DMS114 treated with DMSO at 0.1 percent for 48 hours (cell line): ENCODE data around the gene CELSR2.

Source experiments
- DNase-seq: peaks from one replicate; lab custom pipeline; 2025; ENCODE audit not compliant: unreplicated experiment; lab: John Stamatoyannopoulos, UW

Gene CELSR2

GRCh38 chr1:109263597-109264378 lies 14.4 kb downstream of the CELSR2 start:
- DNase-seq = peak; percentile 54

GRCh38 chr1:109264379-109264755 lies 15.0 kb downstream of the CELSR2 start:
- no peak for DNase-seq

GRCh38 chr1:109265016-109265415 lies 15.7 kb downstream of the CELSR2 start:
- DNase-seq = no peak

- DNase-seq = no peak
Measured at GRCh38 chr1:109265741-109266330, 16.5 kb downstream of the CELSR2 start.

- no peak for DNase-seq
Measured at GRCh38 chr1:109266965-109267364, 17.6 kb downstream of the CELSR2 start.

- DNase-seq = no peak
Measured at GRCh38 chr1:109267743-109268300, 18.5 kb downstream of the CELSR2 start.

GRCh38 chr1:109268431-109269211 lies 19.3 kb downstream of the CELSR2 start:
- no peak for DNase-seq

GRCh38 chr1:109269212-109269980 lies 20.1 kb downstream of the CELSR2 start:
- no peak for DNase-seq

GRCh38 chr1:109269981-109270622 lies 20.8 kb downstream of the CELSR2 start:
- no peak for DNase-seq

- DNase-seq = no peak
Measured at GRCh38 chr1:109270623-109271317, 21.4 kb downstream of the CELSR2 start.

- DNase-seq = no peak
Measured at GRCh38 chr1:109271458-109271857, 22.1 kb downstream of the CELSR2 start.

- no peak for DNase-seq
Measured at GRCh38 chr1:109272021-109272799, 22.9 kb downstream of the CELSR2 start.

- DNase-seq = no peak
Measured at GRCh38 chr1:109272831-109273547, 23.6 kb downstream of the CELSR2 start.

- no peak for DNase-seq
Measured at GRCh38 chr1:109273570-109274288, 24.4 kb downstream of the CELSR2 start.

GRCh38 chr1:109274533-109275476 lies 25.5 kb downstream of the CELSR2 start:
- DNase-seq = no peak

GRCh38 chr1:109275706-109276345 lies 26.5 kb downstream of the CELSR2 start:
- DNase-seq = no peak
